Vagina (tissue), 2 donors: ENCODE data around the gene PUS3. TPM values are rescaled to one million over a fixed set of nuclear protein-coding genes. Genes with fewer than 3 reads are reported as not detected.

Experiments used
- DNase-seq, 2 donors: peaks; one replicate each; pipeline ENCODE4 v3.0.0-alpha.2; 2017; ENCODE audit errors: extremely low spot score in 2 of 2
- H3K27ac ChIP-seq: fragments of 200-600 bp; sonication (generic); one replicate; pipeline ENCODE4 v1.5.1; 2019
- H3K27me3 ChIP-seq: fragments of 200-600 bp; sonication (generic); one replicate; pipeline ENCODE4 v1.5.1; 2019
- H3K36me3 ChIP-seq, 2 donors: fragments of 200-600 bp; sonication (generic); one replicate each; pipeline ENCODE4 v1.5.1; 2017 to 2019
- H3K4me1 ChIP-seq: fragments of 200-600 bp; sonication (generic); one replicate; pipeline ENCODE4 v1.5.1; 2019
- H3K4me3 ChIP-seq, 2 donors: fragments of 200-600 bp; sonication (generic); 1 replicate in 1 of 2; 2 replicates in 1 of 2; pipeline ENCODE4 v1.5.1; 2016 to 2019
- H3K9me3 ChIP-seq: fragments of 200-600 bp; sonication (generic); one replicate; pipeline ENCODE4 v1.5.1; 2019
- CTCF ChIP-seq, 3 experiments: fragments of 450-650 bp in 2 of 3; fragments of 200-600 bp in 1 of 3; sonication (generic) in 1 of 3; IDR thresholded peaks; one replicate each; pipeline ENCODE4 v1.5.1; 2017 to 2019; ENCODE audit warnings: antibody characterized with exemption in 3 of 3, mild to moderate bottlenecking in 2 of 3, moderate library complexity in 2 of 3
- POLR2A ChIP-seq, 2 donors: fragments of 450-650 bp; IDR thresholded peaks; one replicate each; pipeline ENCODE4 v1.6.1; 2017; ENCODE audit warnings: antibody characterized with exemption in 2 of 2, mild to moderate bottlenecking in 2 of 2, moderate library complexity in 2 of 2
- POLR2AphosphoS5 ChIP-seq, 2 donors: sonication (generic); formaldehyde crosslinking; IDR thresholded peaks; one replicate each; pipeline ENCODE4 v1.9.0; 2017; ENCODE audit warnings: antibody characterized with exemption in 2 of 2, mild to moderate bottlenecking in 2 of 2, low read depth in 1 of 2; ENCODE audit not compliant: insufficient read depth in 1 of 2
- intact Hi-C: fragments of 100-400 bp; cut with DNase I; formaldehyde crosslinking; loops from one replicate; pipeline ENCODE4 v1.15.1; 2023
- total RNA-seq: library from RNA; depleted of rRNA; stranded (reverse); fragments of >200 nt; gene quantifications from one replicate; pipeline ENCODE4 v1.2.3, GENCODE V29; 2016

The PUS3 gene
- total RNA-seq, 1 donor from 2014 or later: 8.1 TPM

DNA sequence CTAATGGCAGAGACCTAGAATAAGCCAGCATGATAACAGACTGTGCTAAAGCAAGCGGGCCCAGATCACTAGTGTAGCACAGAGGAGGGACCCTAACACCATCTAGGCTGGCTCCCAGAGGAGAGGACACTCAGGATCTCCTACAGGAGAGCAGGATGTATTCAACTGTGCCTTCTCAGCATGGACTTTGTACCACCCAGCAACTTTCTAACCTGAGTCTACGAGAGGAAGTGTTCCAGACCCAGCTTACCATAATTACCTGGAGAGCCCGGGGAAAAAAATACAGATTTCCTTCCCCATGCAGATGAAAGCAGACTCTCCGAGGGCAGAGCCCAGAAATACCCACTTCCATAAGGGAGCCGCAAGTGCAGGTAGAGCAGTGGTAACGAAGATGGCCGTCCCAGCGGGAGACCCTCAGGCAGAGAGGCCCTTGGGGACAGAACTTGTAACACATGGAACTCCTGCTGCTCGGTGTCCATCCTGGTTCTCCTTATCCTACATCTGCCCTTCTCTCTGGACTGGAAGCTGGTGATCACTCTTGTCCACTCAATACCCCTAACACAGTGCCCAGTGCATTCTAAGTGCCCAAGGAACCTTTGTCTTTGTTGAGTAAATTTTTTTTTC lies 21.5 kb upstream of the PUS3 start:
- intact Hi-C loops: loop anchor here (5.0 kb wide), 1 partner anchor 273 kb away; no protein-coding TSS in a partner anchor
- peak in 1 of 2 donors; percentile 62 for DNase-seq

DNA sequence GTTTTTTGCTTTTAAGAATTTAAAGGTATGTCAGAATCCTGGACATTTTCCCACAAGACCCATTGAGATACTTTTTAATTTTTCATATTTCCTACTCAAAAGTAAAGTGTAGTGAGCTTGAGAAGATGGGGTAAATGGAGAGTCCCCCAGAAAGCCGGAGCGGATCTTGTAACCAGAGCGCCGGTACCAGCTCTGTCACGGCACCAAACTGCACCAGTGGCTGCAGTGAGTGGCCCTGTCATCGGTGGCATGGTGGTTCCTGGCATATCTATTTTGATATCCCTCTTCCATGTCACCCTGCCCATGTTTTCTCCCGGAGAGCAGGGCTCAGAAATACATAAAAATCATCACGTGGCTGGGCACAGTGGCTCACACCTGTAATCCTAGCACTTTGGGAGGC lies 20.6 kb upstream of the PUS3 start:
- Histone ChIP-seq H3K36me3 (no peaks in the 10 kb centered on the region), H3K9me3 (no peaks in the 10 kb centered on the region), H3K4me1 (no peaks in the 10 kb centered on the region), H3K4me3 (no peak overlapping the region), H3K27me3 (no peaks in the 10 kb centered on the region), H3K27ac (no peak overlapping the region)
- TF ChIP-seq POLR2A (IDR thresholded peaks at IDR 0.05) (no peak), CTCF (IDR thresholded peaks at IDR 0.05) (no peak), POLR2AphosphoS5 (IDR thresholded peaks at IDR 0.05; ENCODE audit: insufficient read depth in 1 of 2, low read depth in 1 of 2) (no peak)
- intact Hi-C loops: loop anchor here (5.0 kb wide), 1 partner anchor 274 kb away; no protein-coding TSS in a partner anchor
- DNase-seq: peak in 1 of 2 donors; percentile 52

More for the DNA sequence above, 21.5 kb upstream of the PUS3 start:
- Histone ChIP-seq H3K36me3 (no peaks in the 10 kb centered on the region), H3K27me3 (no peaks in the 10 kb centered on the region), H3K9me3 (no peaks in the 10 kb centered on the region), H3K4me1 (no peaks in the 10 kb centered on the region), H3K27ac (no peak overlapping the region), H3K4me3 (no peak overlapping the region)
- no peak for TF ChIP-seq CTCF (IDR thresholded peaks at IDR 0.05)
- no peak for TF ChIP-seq POLR2A (IDR thresholded peaks at IDR 0.05)
- TF ChIP-seq POLR2AphosphoS5 (IDR thresholded peaks at IDR 0.05; ENCODE audit: insufficient read depth in 1 of 2, low read depth in 1 of 2): no peak

- Histone ChIP-seq H3K27ac (no peak overlapping the region), H3K27me3 (no peaks in the 10 kb centered on the region), H3K9me3 (no peaks in the 10 kb centered on the region), H3K4me3 (no peak overlapping the region), H3K36me3 (no peaks in the 10 kb centered on the region), H3K4me1 (no peaks in the 10 kb centered on the region)
- intact Hi-C loops: loop anchor here (5.0 kb wide), 1 partner anchor 274 kb away; no protein-coding TSS in a partner anchor
- TF ChIP-seq CTCF (IDR thresholded peaks at IDR 0.05) (peak; percentile 70 to 89 (median 81)), POLR2AphosphoS5 (IDR thresholded peaks at IDR 0.05; ENCODE audit: insufficient read depth in 1 of 2, low read depth in 1 of 2) (no peak)
- peak in 1 of 2 donors; percentile 79 for DNase-seq
These were observed 20.1 kb upstream of the PUS3 start for GRCh38 chr11:125923012-125923579.

DNA sequence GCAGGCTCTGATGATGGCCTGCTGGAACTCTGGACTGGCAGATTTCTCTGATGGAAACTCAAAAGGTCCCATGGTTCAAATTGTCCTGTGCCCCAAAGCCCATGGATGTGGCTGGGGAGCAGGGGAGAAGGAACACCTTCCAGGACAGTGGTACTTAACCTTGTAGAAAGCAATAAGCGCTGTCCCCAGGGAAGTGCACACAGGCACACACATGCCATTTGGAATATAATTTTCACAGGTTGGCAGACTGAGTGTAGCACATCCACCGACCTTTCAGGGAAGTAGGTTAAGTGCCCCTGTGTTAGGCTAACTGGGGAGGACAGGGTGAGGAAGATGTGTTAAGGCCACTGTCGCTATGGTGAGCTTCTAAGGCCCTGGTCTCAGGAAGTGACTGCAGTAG lies 19.1 kb upstream of the PUS3 start:
- DNase-seq: peak in 1 of 2 donors; percentile 83
- Histone ChIP-seq H3K4me3 (no peak overlapping the region), H3K27ac (no peak overlapping the region), H3K4me1 (no peaks in the 10 kb centered on the region), H3K27me3 (no peaks in the 10 kb centered on the region), H3K9me3 (no peaks in the 10 kb centered on the region), H3K36me3 (no peaks in the 10 kb centered on the region)
- TF ChIP-seq CTCF (IDR thresholded peaks at IDR 0.05): no peak
- no peak for TF ChIP-seq POLR2A (IDR thresholded peaks at IDR 0.05)
- no peak for TF ChIP-seq POLR2AphosphoS5 (IDR thresholded peaks at IDR 0.05; ENCODE audit: insufficient read depth in 1 of 2, low read depth in 1 of 2)
- intact Hi-C loops: loop anchor here (5.0 kb wide), 1 partner anchor 275 kb away; no protein-coding TSS in a partner anchor

GRCh38 chr11:125921042-125921441 lies 18.0 kb upstream of the PUS3 start:
- H3K4me3 ChIP-seq: no peak overlapping the region
- H3K36me3 ChIP-seq: no peaks in the 10 kb centered on the region
- no peaks in the 10 kb centered on the region for H3K27me3 ChIP-seq
- DNase-seq: peak in 1 of 2 donors; percentile 49
- no peaks in the 10 kb centered on the region for H3K4me1 ChIP-seq
- no peak overlapping the region for H3K27ac ChIP-seq
- intact Hi-C loops: loop anchor here (5.0 kb wide), 1 partner anchor 276 kb away; no protein-coding TSS in a partner anchor
- TF ChIP-seq POLR2A (IDR thresholded peaks at IDR 0.05): no peak
- no peak for TF ChIP-seq POLR2AphosphoS5 (IDR thresholded peaks at IDR 0.05; ENCODE audit: insufficient read depth in 1 of 2, low read depth in 1 of 2)
- TF ChIP-seq CTCF (IDR thresholded peaks at IDR 0.05): no peak
- H3K9me3 ChIP-seq: no peaks in the 10 kb centered on the region
